Mammary microvascular endothelial cell (primary cell): ENCODE results near the gene C3AR1. TPM values are rescaled to one million over a fixed set of nuclear protein-coding genes. Genes with fewer than 3 reads are reported as not detected.

Source experiments
- total RNA-seq: library from RNA; depleted of rRNA; stranded (reverse); fragments of >200 nt; gene quantifications from 2 replicates; pipeline ENCODE4 v1.2.3, GENCODE V29; 2015

Gene C3AR1
- total RNA-seq, result 0.20 and 0.30 TPM in 2 replicates

GRCh38 chr12:8065991-8066594 is at the start of gene C3AR1:
TSS of gene C3AR1 (minus strand) at chr12:8066359. CDS start at chr12:8060185, 6,174 bp downstream.

GRCh38 chr12:8032242-8033152 is 33.7 kb downstream of the C3AR1 start, which contains the start of gene FOXJ2:
TSS of gene FOXJ2 (plus strand) at chr12:8032716. CDS start at chr12:8039833, 7,117 bp downstream.

Other genes starting within 250 kb of the C3AR1 start
- not detected in 2 replicates for gene SLC2A14, start 193.4 kb downstream of the C3AR1 start, total RNA-seq
- 13.1 and 13.2 TPM in 2 replicates for gene SLC2A3, start 130.2 kb downstream of the C3AR1 start, total RNA-seq
- gene FOXJ2, start 33.6 kb downstream of the C3AR1 start, total RNA-seq, result 5.7 and 7.6 TPM in 2 replicates
- 26.2 and 40.8 TPM in 2 replicates for gene NECAP1, start 15.9 kb upstream of the C3AR1 start, total RNA-seq
- 0.25 TPM in 1 of 2 replicates, not detected in the other for gene CLEC4A, start 57.3 kb upstream of the C3AR1 start, total RNA-seq
- 0.20 and 0.34 TPM in 2 replicates for gene ZNF705A, start 90.7 kb upstream of the C3AR1 start, total RNA-seq
- gene FAM90A1, start 161.3 kb upstream of the C3AR1 start, total RNA-seq, result 0.10 TPM in 1 of 2 replicates, not detected in the other